Anterior cingulate cortex (tissue), 58 donors: ENCODE measurements around the gene TLCD3A.
A peak's percentile ranks its signal among the peaks of the same experiment; 100 is the strongest.
"Not testable (repeated sequence)": the region's sequence is repeated elsewhere in the genome, so short reads cannot be mapped to it uniquely, and the experiment has no call there.

Experiments
- DNase-seq, 58 donors: peaks; one replicate each; lab custom pipeline; 2025; lab: John Stamatoyannopoulos, UW

Gene TLCD3A

DNA sequence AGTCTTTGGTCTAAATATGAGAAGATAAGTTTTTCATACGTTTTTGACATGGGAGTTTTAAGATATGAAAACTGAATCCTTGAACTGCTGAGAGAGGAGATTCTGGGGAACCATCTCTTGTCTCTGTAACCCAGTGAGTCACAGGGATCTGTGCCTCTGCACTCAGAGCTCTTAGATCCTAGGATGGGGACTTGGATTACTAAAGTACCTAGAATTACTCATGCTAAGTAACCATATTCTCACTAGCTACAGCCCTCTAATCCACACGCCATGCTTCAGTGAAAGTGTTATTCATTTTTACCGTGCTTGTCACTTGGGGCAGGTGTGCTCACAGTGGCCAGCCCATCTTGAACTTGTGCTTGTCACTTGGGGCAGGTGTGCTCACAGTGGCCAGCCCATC is 51.7 kb downstream of the TLCD3A start:
- no peak for DNase-seq

DNA sequence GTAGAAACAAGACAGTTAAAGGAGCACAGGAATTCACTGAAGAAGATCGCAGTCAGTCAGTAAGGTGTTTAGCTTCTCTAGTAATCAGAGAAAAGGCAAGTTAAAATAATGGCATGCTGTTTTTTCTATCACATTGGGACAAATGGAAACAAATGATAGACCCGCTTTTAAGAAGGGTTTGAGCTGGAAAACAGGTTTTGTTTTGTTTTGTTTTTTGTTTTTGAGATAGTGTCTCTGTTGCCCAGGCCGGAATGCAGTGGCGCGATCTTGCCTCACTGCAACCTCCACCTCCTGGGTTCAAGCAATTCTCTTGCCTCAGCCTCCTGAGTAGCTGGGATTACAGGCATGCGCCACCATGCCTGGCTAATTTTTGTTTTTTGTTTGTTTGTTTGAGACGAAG is 53.5 kb downstream of the TLCD3A start:
- DNase-seq = not testable (repeated sequence)

DNA sequence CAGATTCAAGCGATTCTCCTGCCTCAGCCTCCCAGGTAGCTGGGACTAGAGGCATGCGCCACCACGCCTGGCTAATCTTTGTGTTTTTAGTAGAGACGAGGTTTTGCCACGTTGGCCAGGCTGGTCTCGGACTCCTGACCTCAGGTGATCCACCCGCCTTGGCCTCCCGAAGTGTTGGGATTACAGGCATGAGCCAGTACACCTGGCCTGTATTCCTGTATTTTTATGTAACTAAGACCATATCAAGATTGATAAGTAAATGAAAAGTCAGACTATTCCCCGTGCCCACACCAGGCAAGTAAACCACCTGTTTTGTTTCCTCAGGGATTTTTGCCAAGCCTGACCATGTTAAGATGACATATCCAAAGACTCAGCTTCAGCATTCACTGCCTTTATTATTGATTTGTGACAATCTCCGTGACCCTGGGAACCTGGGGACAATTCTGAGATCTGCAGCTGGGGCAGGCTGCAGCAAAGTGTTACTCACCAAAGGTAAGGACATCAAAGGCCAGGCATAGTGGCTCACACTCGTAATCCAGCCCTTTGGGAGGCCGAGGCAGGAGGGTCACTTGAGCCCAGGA is 55.3 kb downstream of the TLCD3A start:
- no peak for DNase-seq

- DNase-seq = no peak
These were observed 56.2 kb downstream of the TLCD3A start for GRCh38 chr17:788551-788950.

DNA sequence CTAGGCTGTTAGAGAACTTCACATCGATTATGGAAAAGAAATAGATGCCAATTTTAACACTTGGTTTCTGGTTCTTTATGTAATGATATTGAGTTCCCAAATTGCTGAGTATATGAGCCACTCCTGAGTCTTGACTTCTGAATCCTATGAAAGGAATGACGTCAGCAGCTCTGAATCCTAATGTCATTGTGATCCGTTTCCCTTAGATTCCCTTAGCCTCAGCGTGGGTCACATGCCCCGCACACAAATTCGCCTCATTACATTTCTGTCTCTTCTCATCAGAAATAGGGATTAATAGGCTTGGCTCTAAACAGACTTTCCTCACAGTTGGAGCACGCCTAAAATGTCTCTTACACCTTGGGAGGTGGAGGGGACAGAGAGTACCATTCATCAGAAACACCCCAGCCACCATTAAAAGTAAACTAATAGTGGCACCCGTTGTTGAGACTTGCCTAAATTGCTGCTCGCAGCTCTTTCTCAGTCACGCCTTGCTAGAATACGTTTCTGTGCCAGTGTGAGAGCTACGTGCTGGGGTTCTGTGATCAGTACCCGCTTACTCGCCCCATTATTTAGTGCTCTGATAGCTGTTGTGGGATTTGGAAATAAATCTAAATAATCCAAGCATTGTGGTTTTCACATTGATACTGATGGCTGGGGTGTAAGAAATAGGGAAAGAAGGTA is 56.9 kb downstream of the TLCD3A start:
- no peak for DNase-seq

DNA sequence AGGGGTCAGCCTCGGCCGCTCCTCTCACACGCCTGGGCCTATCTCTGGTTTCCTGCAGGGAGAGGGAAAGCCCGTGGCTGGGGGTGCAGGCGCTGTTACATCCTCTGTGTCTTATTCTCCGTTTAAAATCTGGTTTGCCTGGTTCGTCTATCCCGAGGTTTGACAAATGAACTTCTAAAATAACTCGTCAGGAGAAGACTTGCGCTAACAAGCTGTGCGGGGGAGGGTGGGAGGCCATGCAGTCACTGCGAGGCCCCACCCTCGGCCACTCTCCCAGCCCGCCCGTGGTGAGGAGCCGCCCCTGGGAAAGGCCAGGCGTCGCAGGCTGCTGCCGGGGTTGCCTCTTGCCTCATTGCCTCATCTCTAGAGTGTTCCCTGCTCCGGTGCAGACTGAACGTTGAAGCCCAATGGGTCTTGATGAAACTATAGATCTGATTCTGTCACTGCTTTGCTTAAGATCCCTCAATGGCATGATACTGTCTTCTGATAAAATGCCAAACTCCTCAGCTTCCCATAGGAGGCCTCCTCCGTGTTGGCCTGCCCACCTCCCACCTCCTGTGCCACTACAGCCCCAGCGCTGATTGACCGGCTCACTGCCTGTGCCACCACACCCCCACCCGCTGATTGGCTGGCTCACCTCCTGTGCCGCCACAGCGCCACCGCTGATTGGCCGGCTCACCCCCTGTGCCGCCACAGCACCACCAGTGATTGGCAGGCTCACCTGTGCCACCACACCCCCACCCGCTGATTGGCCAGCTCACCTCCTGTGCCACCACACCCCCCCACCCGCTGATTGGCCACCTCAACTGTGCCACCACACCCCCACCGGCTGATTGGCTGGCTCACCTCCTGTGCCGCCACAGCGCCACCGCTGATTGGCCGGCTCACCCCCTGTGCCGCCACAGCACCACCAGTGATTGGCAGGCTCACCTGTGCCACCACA is 57.8 kb downstream of the TLCD3A start:
- peak in 3 of 58 donors; percentile 20 to 38 (median 32) for DNase-seq

DNA sequence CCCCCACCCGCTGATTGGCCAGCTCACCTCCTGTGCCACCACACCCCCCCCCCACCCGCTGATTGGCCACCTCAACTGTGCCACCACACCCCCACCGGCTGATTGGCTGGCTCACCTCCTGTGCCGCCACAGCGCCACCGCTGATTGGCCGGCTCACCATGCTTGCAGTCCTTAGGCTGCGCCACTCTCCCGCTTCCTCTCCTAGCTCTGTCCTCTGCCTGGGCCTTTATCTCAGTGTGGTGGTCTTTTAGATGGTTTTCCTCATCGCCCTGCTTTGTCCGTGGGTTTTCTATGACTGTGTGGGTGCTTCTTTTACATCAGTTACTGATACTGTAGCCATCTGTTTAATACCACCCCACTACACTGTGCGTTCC is 58.5 kb downstream of the TLCD3A start:
- DNase-seq = peak in 1 of 58 donors; percentile 32

GRCh38 chr17:791829-792228 is 59.4 kb downstream of the TLCD3A start:
- no peak for DNase-seq

DNA sequence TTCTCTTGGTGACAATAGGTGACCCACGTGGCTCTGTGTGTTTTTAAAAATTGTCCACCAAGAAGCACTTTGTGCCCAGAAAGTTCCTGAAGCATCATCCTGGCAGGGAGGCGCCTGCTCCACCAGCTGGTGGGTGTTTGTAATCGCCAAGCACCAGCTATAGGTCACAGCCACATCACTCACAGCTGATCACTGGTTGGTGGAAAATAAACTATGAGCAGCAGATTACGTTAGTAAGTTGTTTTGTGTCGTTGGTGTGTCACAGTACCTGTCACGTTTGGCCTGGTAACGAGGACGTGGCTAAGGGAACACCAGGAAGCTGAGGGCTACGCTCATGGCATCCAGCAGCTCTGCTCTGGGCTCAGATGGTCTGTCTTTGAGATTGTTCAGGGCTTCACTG is 59.9 kb downstream of the TLCD3A start:
- DNase-seq = no peak
